ENCODE data around the gene STX8.

STX8 gene

GRCh38 chr17:9370467-9370866 is 205.2 kb downstream of the STX8 start:
- TF ChIP-seq CTCF (conservative IDR thresholded peaks at IDR 0.05; ENCODE audit: low read depth, low read length): no peak

GRCh38 chr17:9368631-9369030 is 207.0 kb downstream of the STX8 start:
- DNase-seq (ENCODE audit: low read depth): no peak
- no peak overlapping the region for H3K4me3 ChIP-seq (ENCODE audit: low read length)
- no peak for TF ChIP-seq CTCF (conservative IDR thresholded peaks at IDR 0.05; ENCODE audit: low read depth, low read length)

More at GRCh38 chr17:9370467-9370866, 205.2 kb downstream of the STX8 start:
- no peak overlapping the region for H3K4me3 ChIP-seq (ENCODE audit: low read length)
- no peak for DNase-seq (ENCODE audit: low read depth)

GRCh38 chr17:9367156-9367555 is 208.5 kb downstream of the STX8 start:
- DNase-seq (ENCODE audit: low read depth): no peak
- H3K4me3 ChIP-seq (ENCODE audit: low read length): no peak overlapping the region
- no peak for TF ChIP-seq CTCF (conservative IDR thresholded peaks at IDR 0.05; ENCODE audit: low read depth, low read length)

GRCh38 chr17:9364837-9365430 is 210.7 kb downstream of the STX8 start:
- TF ChIP-seq CTCF (conservative IDR thresholded peaks at IDR 0.05; ENCODE audit: low read depth, low read length): no peak
- H3K4me3 ChIP-seq (ENCODE audit: low read length): no peak overlapping the region

GRCh38 chr17:9363440-9364350 is 211.9 kb downstream of the STX8 start:
- no peak for TF ChIP-seq CTCF (conservative IDR thresholded peaks at IDR 0.05; ENCODE audit: low read depth, low read length)
- no peak for DNase-seq (ENCODE audit: low read depth)

More at GRCh38 chr17:9364837-9365430, 210.7 kb downstream of the STX8 start:
- DNase-seq (ENCODE audit: low read depth): no peak

GRCh38 chr17:9361188-9361955 is 214.2 kb downstream of the STX8 start:
- DNase-seq (ENCODE audit: low read depth): peak; percentile 77
- no peak for TF ChIP-seq CTCF (conservative IDR thresholded peaks at IDR 0.05; ENCODE audit: low read depth, low read length)
- no peak overlapping the region for H3K4me3 ChIP-seq (ENCODE audit: low read length)

More at GRCh38 chr17:9363440-9364350, 211.9 kb downstream of the STX8 start:
- no peak overlapping the region for H3K4me3 ChIP-seq (ENCODE audit: low read length)
